H1 (cell line): ENCODE data around the gene GBX1. TPM values are rescaled to one million over a fixed set of nuclear protein-coding genes. Genes with fewer than 3 reads are reported as not detected.

Source experiments
- CTCF ChIA-PET: fragments of 300-600 bp; sonication (Branson Sonifier 250); formaldehyde crosslinking; loops from one replicate; lab custom pipeline; 2021; ENCODE audit not compliant: partially characterized antibody; lab: Charles Lee
- POLR2A ChIA-PET: fragments of 300-600 bp; sonication (Branson Sonifier 250); formaldehyde crosslinking; loops from one replicate; lab custom pipeline; 2021; ENCODE audit warnings: inconsistent platforms; ENCODE audit not compliant: partially characterized antibody; lab: Charles Lee
- DNase-seq, 2 experiments: peaks; one replicate each; pipeline versions ENCODE4 v3.0.0 to v3.0.0-alpha.2; 2010 to 2022; ENCODE audit warnings: low spot score in 2 of 2, low read depth in 1 of 2, mixed read lengths in 1 of 2
- FAIRE-seq: peaks from 2 replicates; lab custom pipeline; 2011; peaks lifted over from hg19 to GRCh38; lab: Jason Lieb, UNC
- H2AFZ ChIP-seq: 2 replicates; pipeline ENCODE4 v1.8.1; 2012; ENCODE audit warnings: low read length, inconsistent platforms
- H2AK5ac ChIP-seq: 2 replicates; pipeline ENCODE4 v1.6.1; 2013; ENCODE audit warnings: low read depth, low read length
- H2BK120ac ChIP-seq: replicated peaks from 2 replicates; pipeline ENCODE3; 2013; ENCODE audit warnings: low read depth, low read length, inconsistent platforms
- H2BK12ac ChIP-seq: 2 replicates; pipeline ENCODE4 v1.6.1; 2013; ENCODE audit warnings: low read depth, low read length
- H2BK15ac ChIP-seq: 2 replicates; pipeline ENCODE4 v1.6.1; 2013; ENCODE audit warnings: low read length
- H2BK20ac ChIP-seq: 2 replicates; pipeline ENCODE4 v1.6.1; 2013; ENCODE audit warnings: low read length
- H2BK5ac ChIP-seq: 2 replicates; pipeline ENCODE4 v1.6.1; 2013; ENCODE audit warnings: low read depth, low read length
- H3K14ac ChIP-seq: 2 replicates; pipeline ENCODE4 v1.6.1; 2013; ENCODE audit warnings: inconsistent platforms; ENCODE audit not compliant: insufficient read length
- H3K18ac ChIP-seq: 2 replicates; pipeline ENCODE4 v1.6.1; 2013; ENCODE audit warnings: low read length; ENCODE audit errors: extremely low read depth
- H3K23ac ChIP-seq: 2 replicates; pipeline ENCODE4 v1.6.1; 2013; ENCODE audit warnings: inconsistent platforms; ENCODE audit not compliant: insufficient read length
- H3K23me2 ChIP-seq: 2 replicates; pipeline ENCODE4 v1.6.1; 2013; ENCODE audit warnings: low read depth, low read length
- H3K27ac ChIP-seq: 2 replicates; pipeline ENCODE4 v1.6.1; 2011; ENCODE audit warnings: low read depth, low read length, inconsistent platforms
- H3K27me3 ChIP-seq, 4 experiments: replicated peaks in 1 of 4; 1 replicate in 1 of 4; 2 replicates in 3 of 4; pipeline versions ENCODE4 v1.6.1 to v1.8.1; 2011 to 2013; ENCODE audit warnings: low read length in 3 of 4, mild to moderate bottlenecking in 3 of 4, inconsistent platforms in 2 of 4, mixed read lengths in 2 of 4, moderate library complexity in 1 of 4; ENCODE audit not compliant: control insufficient read depth in 3 of 4, insufficient read depth in 3 of 4; ENCODE audit errors: extremely low read depth in 1 of 4
- H3K36me3 ChIP-seq, 4 experiments: 2 replicates each; pipeline versions ENCODE4 v1.6.1 to v1.8.1; 2011 to 2013; ENCODE audit warnings: mild to moderate bottlenecking in 4 of 4, low read length in 3 of 4, moderate library complexity in 2 of 4, control low read depth in 1 of 4, inconsistent platforms in 1 of 4; ENCODE audit not compliant: insufficient read depth in 4 of 4, control insufficient read depth in 2 of 4
- H3K4ac ChIP-seq: replicated peaks from 2 replicates; pipeline ENCODE3; 2013; ENCODE audit warnings: low read length, low read depth, mixed read lengths, inconsistent platforms; ENCODE audit not compliant: insufficient read length
- H3K4me1 ChIP-seq, 4 experiments: replicated peaks in 1 of 4; 1 replicate in 1 of 4; 2 replicates in 3 of 4; pipeline versions ENCODE4 v1.6.1 to v1.8.1; 2011 to 2013; ENCODE audit warnings: low read length in 3 of 4, inconsistent platforms in 2 of 4, mixed read lengths in 1 of 4; ENCODE audit not compliant: insufficient read depth in 4 of 4, control insufficient read depth in 3 of 4
- H3K4me2 ChIP-seq, 2 experiments: 2 replicates each; pipeline versions ENCODE4 v1.6.1 to v1.8.1; 2011 to 2013; ENCODE audit warnings: low read depth in 2 of 2, low read length in 2 of 2, control low read depth in 1 of 2, inconsistent platforms in 1 of 2, mild to moderate bottlenecking in 1 of 2; ENCODE audit not compliant: insufficient read depth in 1 of 2
- H3K4me3 ChIP-seq, 4 experiments: fragments of 200-600, 300-600 bp in 1 of 4; sonication (generic), shearing (Covaris generic), sonication (Bioruptor Twin) in 1 of 4; 2 replicates each; pipeline versions ENCODE4 v1.5.1 to v1.8.1; 2011 to 2016; ENCODE audit warnings: low read length in 4 of 4, low read depth in 3 of 4, control low read depth in 2 of 4, inconsistent platforms in 2 of 4, mild to moderate bottlenecking in 2 of 4, mixed read lengths in 1 of 4, moderate library complexity in 1 of 4; ENCODE audit not compliant: insufficient read depth in 2 of 4; ENCODE audit errors: extremely low read depth in 1 of 4
- H3K56ac ChIP-seq: replicated peaks from 2 replicates; pipeline ENCODE3; 2013; ENCODE audit warnings: low read depth, mild to moderate bottlenecking, mixed read lengths, low read length, inconsistent platforms; ENCODE audit not compliant: insufficient read length
- H3K79me1 ChIP-seq: 2 replicates; pipeline ENCODE4 v1.6.1; 2013; ENCODE audit warnings: low read depth, low read length, control low read depth
- H3K79me2 ChIP-seq, 2 experiments: 2 replicates each; pipeline versions ENCODE4 v1.6.1 to v1.8.1; 2012 to 2013; ENCODE audit warnings: low read length in 2 of 2, mild to moderate bottlenecking in 2 of 2, inconsistent platforms in 1 of 2; ENCODE audit not compliant: insufficient read depth in 2 of 2, control insufficient read depth in 1 of 2
- H3K9ac ChIP-seq, 4 experiments: replicated peaks in 1 of 4; 1 replicate in 1 of 4; 2 replicates in 3 of 4; pipeline versions ENCODE4 v1.6.1 to v1.8.1; 2011 to 2013; ENCODE audit warnings: low read depth in 3 of 4, low read length in 3 of 4, control low read depth in 2 of 4, mild to moderate bottlenecking in 2 of 4, moderate library complexity in 2 of 4, inconsistent platforms in 1 of 4; ENCODE audit errors: extremely low read depth in 1 of 4
- H3K9me3 ChIP-seq, 2 experiments: 2 replicates each; pipeline versions ENCODE4 v1.6.1 to v1.8.1; 2012 to 2013; ENCODE audit warnings: mild to moderate bottlenecking in 2 of 2, moderate library complexity in 2 of 2, control low read depth in 1 of 2, inconsistent platforms in 1 of 2, low read depth in 1 of 2, low read length in 1 of 2, mixed read lengths in 1 of 2; ENCODE audit not compliant: insufficient read depth in 2 of 2
- H4K20me1 ChIP-seq, 2 experiments: replicated peaks in 1 of 2; 2 replicates each; pipeline versions ENCODE3 to v1.8.1; 2011 to 2013; ENCODE audit warnings: inconsistent platforms in 2 of 2, low read length in 2 of 2, mild to moderate bottlenecking in 1 of 2; ENCODE audit not compliant: insufficient read depth in 2 of 2, control insufficient read depth in 1 of 2
- H4K5ac ChIP-seq: 2 replicates; pipeline ENCODE4 v1.6.1; 2013; ENCODE audit warnings: low read length, low read depth, mixed read lengths, inconsistent platforms; ENCODE audit not compliant: insufficient read length
- H4K8ac ChIP-seq: 2 replicates; pipeline ENCODE4 v1.8.0; 2013; ENCODE audit warnings: mild to moderate bottlenecking, moderate library complexity, low read length, inconsistent platforms; ENCODE audit not compliant: insufficient read depth; ENCODE audit errors: extremely low read depth
- H4K91ac ChIP-seq: replicated peaks from 2 replicates; pipeline ENCODE3; 2013; ENCODE audit warnings: low read length, mixed read lengths, inconsistent platforms; ENCODE audit not compliant: insufficient read length
- CHD1 ChIP-seq: IDR thresholded peaks from 2 replicates; pipeline ENCODE4 v1.6.1; 2012; ENCODE audit warnings: low read depth, low read length, improper control_type of control experiment
- CHD2 ChIP-seq: IDR thresholded peaks from 2 replicates; pipeline ENCODE4 v1.6.1; 2012; ENCODE audit warnings: low read length, improper control_type of control experiment
- EZH2 ChIP-seq: fragments of 200-600 bp; sonication (generic); IDR thresholded peaks from 2 replicates; pipeline ENCODE4 v1.7.1; 2012; ENCODE audit warnings: low read depth, mild to moderate bottlenecking, moderate library complexity, low read length, inconsistent platforms; ENCODE audit not compliant: severe bottlenecking
- JUN ChIP-seq: IDR thresholded peaks from 2 replicates; pipeline ENCODE4 v1.6.1; 2011; ENCODE audit warnings: low read depth, mild to moderate bottlenecking, improper control_type of control experiment, low read length
- JUND ChIP-seq: IDR thresholded peaks from 2 replicates; pipeline ENCODE4 v1.6.1; 2011; ENCODE audit warnings: mild to moderate bottlenecking, improper control_type of control experiment, low read length
- MAX ChIP-seq: IDR thresholded peaks from 2 replicates; pipeline ENCODE4 v1.6.1; 2012; ENCODE audit warnings: inconsistent platforms
- POLR2AphosphoS5 ChIP-seq: IDR thresholded peaks from 2 replicates; pipeline ENCODE4 v1.6.1; 2011; ENCODE audit warnings: low read depth, low read length
- SIN3A ChIP-seq, 2 experiments: IDR thresholded peaks in 1 of 2; conservative IDR thresholded peaks in 1 of 2; 2 replicates each; pipeline ENCODE4 v1.6.1; 2011 to 2012; ENCODE audit warnings: low read length in 2 of 2, improper control_type of control experiment in 1 of 2, low read depth in 1 of 2, mild to moderate bottlenecking in 1 of 2
- SIRT6 ChIP-seq: IDR thresholded peaks from one replicate; pipeline ENCODE4 v1.7.1; 2012; ENCODE audit warnings: low read length, inconsistent platforms
- SP1 ChIP-seq: IDR thresholded peaks from 2 replicates; pipeline ENCODE4 v1.6.1; 2011; ENCODE audit warnings: low read depth, low read length
- TAF1 ChIP-seq: IDR thresholded peaks from 2 replicates; pipeline ENCODE4 v1.6.1; 2011; ENCODE audit warnings: mild to moderate bottlenecking, low read depth, low read length
- WGBS, 2 experiments: shearing (Covaris generic) in 1 of 2; methylation state at CpG; one replicate each; pipeline versions ENCODE4 v1.1.6 to v1.1.7; 2013 to 2015; ENCODE audit warnings: low lambda C conversion rate in 2 of 2, mixed read lengths in 2 of 2, inconsistent platforms in 1 of 2, low coverage in 1 of 2, missing lambda C conversion rate in 1 of 2; ENCODE audit not compliant: insufficient replicate concordance in 2 of 2, insufficient coverage in 1 of 2, insufficient read length in 1 of 2; ENCODE audit errors: extremely low coverage in 1 of 2, missing lambda C conversion rate in 1 of 2; 5-methylcytosine and 5-hydroxymethylcytosine counted together
- polyA plus RNA-seq, 7 experiments: library from polyadenylated mRNA; depleted of rRNA in 3 of 7; stranded (reverse) in 5 of 7; unstranded in 2 of 7; fragments of >200 nt in 5 of 7; fragments of 200-250 nt in 2 of 7; gene quantifications; 1 replicate in 5 of 7; 2 replicates in 1 of 7; 4 replicates in 1 of 7; pipeline versions ENCODE4 v1.2.1 to v1.2.3, GENCODE V29; 2011 to 2013; ENCODE audit warnings: missing spikeins in 2 of 7, mixed read lengths in 2 of 7
- total RNA-seq: library from RNA; stranded (reverse); fragmentation: NEBNext Ultra II Directional; extraction: Animal tissue kit (Norgen Biotek cat#: 25700); gene quantifications from 2 replicates; pipeline ENCODE4 v1.2.1, GENCODE V29; 2021

GBX1 gene
- total and polyA plus RNA-seq, 2 of the 8 experiments (the other 6 are each of a cell fraction or from before 2014, with no cell fraction given): not detected

- no peak for TF ChIP-seq SIRT6
- no peak for TF ChIP-seq TAF1
- no peak for TF ChIP-seq CHD1
- TF ChIP-seq MAX: peak; percentile 74; the same call in 1 of the 2 replicates
- no peak for TF ChIP-seq JUN
- no peak for TF ChIP-seq SP1
- peak; percentile 64 to 76; a peak in 2 of 4 replicates for TF ChIP-seq SIN3A (conservative IDR thresholded peaks at IDR 0.05 in 1 of 2, IDR thresholded peaks at IDR 0.05 in 1 of 2; ENCODE audit: low read depth in 1 of 2, low read length in 2 of 2)
- TF ChIP-seq JUND: no peak
- no peak for TF ChIP-seq EZH2
- no peak for TF ChIP-seq POLR2AphosphoS5
- TF ChIP-seq CHD2: no peak
- FAIRE-seq: no peak
- H3K79me1 ChIP-seq: no peaks in the 10 kb centered on the region
- H3K36me3 ChIP-seq: peaks cover 0 to 11% (median 0%) of the 10 kb centered on the region in 4 experiments; a peak in 2 of 8 replicates
- H2BK120ac ChIP-seq: no peak overlapping the region
- no peaks in the 10 kb centered on the region for H3K9me3 ChIP-seq
- H3K27ac ChIP-seq: no peak overlapping the region
- H2BK15ac ChIP-seq: 0 out of 2 replicates have a peak overlapping the region, but pooled peaks have one; percentile 61
- H3K4me3 ChIP-seq: peak overlapping the region in 1 of 4 experiments; percentile 75; a peak in 6 of 8 replicates
- H3K27me3 ChIP-seq: peaks cover 0 to 13% (median 4%) of the 10 kb centered on the region in 4 experiments; a peak in 5 of 7 replicates
- H3K18ac ChIP-seq: peak overlapping the region; percentile 4
- no peak overlapping the region for H4K91ac ChIP-seq
- peaks cover 10 to 27% of the 10 kb centered on the region in 2 experiments for H4K20me1 ChIP-seq
- no peak overlapping the region for H2AFZ ChIP-seq
- no peak overlapping the region for H3K56ac ChIP-seq
- no peak overlapping the region for H4K5ac ChIP-seq
- no peak overlapping the region for H2BK20ac ChIP-seq
- no peak overlapping the region for H2BK12ac ChIP-seq
- 0 out of 7 replicates have a peak overlapping the region, but pooled peaks of 1 of the 4 experiments have one; percentile 8 for H3K9ac ChIP-seq
- H3K14ac ChIP-seq: no peak overlapping the region
- 61% methylated on average over 12 of the region's 19 CpGs; no CpG with 5 or more reads in 1 of the 2 experiments for WGBS, 2 experiments
- ChIA-PET CTCF (interaction anchor here (0.6 to 11.7 kb wide), 6 partner anchors 16 to 118 kb away, joined by 3 to 197 read pairs (median 10); no protein-coding TSS in a partner anchor), POLR2A (interaction anchor here (1.5 to 2.0 kb wide), 3 partner anchors 12 to 50 kb away, joined by 4 to 7 read pairs (median 6); no protein-coding TSS in a partner anchor)
- peak overlapping the region; percentile 6; the same call in 1 of the 2 replicates for H4K8ac ChIP-seq
- H3K4me2 ChIP-seq: peak overlapping the region; percentile 47 to 92
- H3K23ac ChIP-seq: no peak overlapping the region
- no peaks in the 10 kb centered on the region for H3K79me2 ChIP-seq
- peaks cover 0 to 21% (median 7%) of the 10 kb centered on the region in 4 experiments; a peak in 6 of 7 replicates for H3K4me1 ChIP-seq
- no peak overlapping the region for H2BK5ac ChIP-seq
- H3K23me2 ChIP-seq: peaks cover 5% of the 10 kb centered on the region; the same call in 1 of the 2 replicates
- peak overlapping the region; percentile 41 for H3K4ac ChIP-seq
- H2AK5ac ChIP-seq: no peak overlapping the region
- DNase-seq: no peak
These were observed 40.9 kb downstream of the GBX1 start for GRCh38 chr7:151126491-151127137.
